Muscle of leg (tissue), 11 donors: Measurements from ENCODE around the gene ABCG8. TPM values are rescaled to one million over a fixed set of nuclear protein-coding genes. Genes with fewer than 3 reads are reported as not detected.
A peak's percentile ranks its signal among the peaks of the same experiment; 100 is the strongest.

Source experiments
- DNase-seq: peaks from one replicate; pipeline ENCODE4 v3.0.0; 2013
- H3K27ac ChIP-seq: one replicate; pipeline ENCODE4 v1.5.1; 2013; ENCODE audit warnings: mild to moderate bottlenecking, low read length, control low read depth
- H3K27me3 ChIP-seq: one replicate; pipeline ENCODE4 v1.6.1; 2013; ENCODE audit warnings: low read length; ENCODE audit not compliant: control insufficient read depth, insufficient read depth
- H3K36me3 ChIP-seq: one replicate; pipeline ENCODE4 v1.6.1; 2013; ENCODE audit warnings: low read length; ENCODE audit not compliant: control insufficient read depth, insufficient read depth
- H3K4me1 ChIP-seq: one replicate; pipeline ENCODE4 v1.6.1; 2013; ENCODE audit warnings: low read length; ENCODE audit not compliant: control insufficient read depth, insufficient read depth
- H3K4me3 ChIP-seq: one replicate; pipeline ENCODE4 v1.5.1; 2013; ENCODE audit warnings: low read length, control low read depth
- H3K9me3 ChIP-seq: replicated peaks from 2 replicates; pipeline ENCODE4 v1.6.1; 2013; ENCODE audit warnings: low read depth, low read length; ENCODE audit not compliant: control insufficient read depth
- WGBS: methylation state at CpG from one replicate; pipeline ENCODE4 v1.1.5; 2013; ENCODE audit warnings: missing lambda C conversion rate; ENCODE audit not compliant: insufficient coverage; 5-methylcytosine and 5-hydroxymethylcytosine counted together
- polyA plus RNA-seq, 8 donors: library from polyadenylated mRNA; unstranded; fragments of 120-200 nt; gene quantifications; one replicate each; pipeline versions ENCODE4 v1.2.1 to v1.2.3, GENCODE V29; 2013; ENCODE audit warnings: inconsistent platforms in 1 of 8, low replicate concordance in 1 of 8; ENCODE audit not compliant: insufficient read length in 8 of 8, insufficient read depth in 1 of 8
- total RNA-seq: library from RNA; stranded (reverse); fragments of 120-200 nt; gene quantifications from one replicate; pipeline ENCODE4 v1.2.4, GENCODE V29; 2013

Gene ABCG8
- total and polyA plus RNA-seq, 9 donors = 0.05 to 1.3 (median 0.13) TPM; not detected in 4

- WGBS = 46% methylated on average over 5 of the region's 7 CpGs
- DNase-seq = no peak
- peaks cover 31% of the 10 kb centered on the region for H3K36me3 ChIP-seq
- no peak overlapping the region for H3K27ac ChIP-seq
- no peaks in the 10 kb centered on the region for H3K4me1 ChIP-seq
- no peaks in the 10 kb centered on the region for H3K27me3 ChIP-seq
- H3K4me3 ChIP-seq = no peak overlapping the region
- H3K9me3 ChIP-seq = no peaks in the 10 kb centered on the region
Measured at GRCh38 chr2:43885132-43885632, 46.4 kb downstream of the ABCG8 start.

GRCh38 chr2:43887176-43887575 lies 48.4 kb downstream of the ABCG8 start:
- no peak overlapping the region for H3K27ac ChIP-seq
- WGBS = 89% methylated on average over 5 of the region's 7 CpGs
- no peak overlapping the region for H3K4me3 ChIP-seq
- H3K27me3 ChIP-seq = no peaks in the 10 kb centered on the region
- H3K36me3 ChIP-seq = peaks cover 45% of the 10 kb centered on the region
- no peaks in the 10 kb centered on the region for H3K4me1 ChIP-seq
- H3K9me3 ChIP-seq = no peaks in the 10 kb centered on the region
- DNase-seq = no peak

- no CpG with 5 or more reads among the region's 4 CpGs for WGBS
- Histone ChIP-seq H3K27me3 (no peaks in the 10 kb centered on the region), H3K9me3 (no peaks in the 10 kb centered on the region), H3K4me3 (no peak overlapping the region), H3K4me1 (no peaks in the 10 kb centered on the region), H3K27ac (no peak overlapping the region), H3K36me3 (peaks cover 61% of the 10 kb centered on the region)
- DNase-seq = no peak
Measured at GRCh38 chr2:43889416-43889815, 50.6 kb downstream of the ABCG8 start.

- Histone ChIP-seq H3K27ac (no peak overlapping the region), H3K27me3 (no peaks in the 10 kb centered on the region), H3K4me1 (no peaks in the 10 kb centered on the region), H3K36me3 (peaks cover 64% of the 10 kb centered on the region), H3K4me3 (no peak overlapping the region), H3K9me3 (no peaks in the 10 kb centered on the region)
- DNase-seq = no peak
- 88% methylated on average over 3 of the region's 4 CpGs for WGBS
Measured at GRCh38 chr2:43890855-43891254, 52.1 kb downstream of the ABCG8 start.

GRCh38 chr2:43894743-43895142 lies 56.0 kb downstream of the ABCG8 start:
- H3K36me3 ChIP-seq = peaks cover 54% of the 10 kb centered on the region

GRCh38 chr2:43896906-43897305 lies 58.1 kb downstream of the ABCG8 start:
- Histone ChIP-seq H3K27me3 (no peaks in the 10 kb centered on the region), H3K36me3 (peaks cover 44% of the 10 kb centered on the region), H3K4me1 (no peaks in the 10 kb centered on the region), H3K4me3 (no peak overlapping the region), H3K27ac (no peak overlapping the region), H3K9me3 (no peaks in the 10 kb centered on the region)
- WGBS = no CpG with 5 or more reads among the region's 1 CpG
- no peak for DNase-seq

More at GRCh38 chr2:43894743-43895142, 56.0 kb downstream of the ABCG8 start:
- no peak overlapping the region for H3K27ac ChIP-seq
- no peak for DNase-seq
- no peaks in the 10 kb centered on the region for H3K27me3 ChIP-seq
- no peak overlapping the region for H3K4me3 ChIP-seq
- no peaks in the 10 kb centered on the region for H3K4me1 ChIP-seq
- no peaks in the 10 kb centered on the region for H3K9me3 ChIP-seq
- WGBS = 100% methylated on average over 2 of the region's 2 CpGs

GRCh38 chr2:43897492-43897891 lies 58.7 kb downstream of the ABCG8 start:
- H3K36me3 ChIP-seq = peaks cover 38% of the 10 kb centered on the region
- H3K4me1 ChIP-seq = no peaks in the 10 kb centered on the region
- DNase-seq = no peak
- H3K4me3 ChIP-seq = no peak overlapping the region
- H3K27ac ChIP-seq = no peak overlapping the region
- no CpG with 5 or more reads among the region's 6 CpGs for WGBS
- H3K27me3 ChIP-seq = no peaks in the 10 kb centered on the region
- no peaks in the 10 kb centered on the region for H3K9me3 ChIP-seq

- Histone ChIP-seq H3K4me1 (no peaks in the 10 kb centered on the region), H3K27ac (no peak overlapping the region), H3K27me3 (no peaks in the 10 kb centered on the region), H3K36me3 (peaks cover 34% of the 10 kb centered on the region), H3K4me3 (no peak overlapping the region), H3K9me3 (no peaks in the 10 kb centered on the region)
- DNase-seq = peak; percentile 14
- 44% methylated on average over 5 of the region's 11 CpGs for WGBS
Measured at GRCh38 chr2:43898134-43898837, 59.5 kb downstream of the ABCG8 start.

GRCh38 chr2:43898838-43899346 lies 60.1 kb downstream of the ABCG8 start:
- no peak overlapping the region for H3K27ac ChIP-seq
- peaks cover 30% of the 10 kb centered on the region for H3K36me3 ChIP-seq
- H3K4me3 ChIP-seq = no peak overlapping the region
- 86% methylated on average over 7 of the region's 11 CpGs for WGBS
- H3K9me3 ChIP-seq = no peaks in the 10 kb centered on the region
- no peaks in the 10 kb centered on the region for H3K27me3 ChIP-seq
- DNase-seq = no peak
- no peaks in the 10 kb centered on the region for H3K4me1 ChIP-seq

GRCh38 chr2:43899589-43899988 lies 60.8 kb downstream of the ABCG8 start:
- WGBS = no CpG with 5 or more reads among the region's 2 CpGs
- H3K27ac ChIP-seq = no peak overlapping the region
- H3K4me1 ChIP-seq = no peaks in the 10 kb centered on the region
- H3K9me3 ChIP-seq = no peaks in the 10 kb centered on the region
- no peak for DNase-seq
- H3K4me3 ChIP-seq = no peak overlapping the region
- H3K27me3 ChIP-seq = no peaks in the 10 kb centered on the region
- peaks cover 28% of the 10 kb centered on the region for H3K36me3 ChIP-seq
